ENCODE measurements around the gene SEC14L2.

Gene SEC14L2

DNA sequence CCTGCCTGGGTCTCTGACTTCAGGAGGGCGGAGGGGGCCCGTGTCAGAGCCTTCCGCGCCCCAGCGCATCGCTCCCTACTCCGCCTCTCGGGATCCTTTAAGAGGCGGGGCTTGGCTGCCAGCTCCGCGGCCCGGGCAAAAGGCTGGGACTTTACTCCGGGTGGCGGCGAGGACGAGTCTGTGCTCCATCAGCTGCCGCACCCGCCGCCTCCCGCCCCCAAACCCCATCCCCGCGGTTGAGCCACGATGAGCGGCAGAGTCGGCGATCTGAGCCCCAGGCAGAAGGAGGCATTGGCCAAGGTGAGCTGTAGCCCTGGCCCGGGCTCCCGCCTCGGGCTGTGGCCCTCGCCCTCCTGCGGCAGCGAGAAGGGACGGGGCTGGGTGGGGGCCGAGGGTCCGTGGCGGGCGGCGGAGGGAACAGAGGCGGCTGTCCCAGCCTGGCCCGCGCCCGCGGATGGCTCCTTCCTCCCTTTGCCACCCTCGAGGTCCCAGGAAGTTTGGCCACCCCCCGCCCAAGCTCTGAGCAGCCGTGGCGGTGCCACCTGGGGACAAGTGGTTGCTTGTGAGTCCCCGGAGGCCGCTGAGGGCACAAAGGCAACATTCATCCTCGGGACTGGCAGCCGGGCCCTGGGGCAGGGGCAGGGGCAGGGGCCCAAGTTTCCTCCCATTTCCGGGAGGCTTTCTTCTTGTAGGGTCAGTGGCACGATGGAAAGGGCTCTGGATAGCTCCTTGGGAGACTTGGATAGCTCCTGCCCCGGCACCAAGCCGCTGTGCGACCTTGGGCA is at the start of gene SEC14L2:
TSS of gene SEC14L2 (plus strand) at position 148 of the 785 bp plus-strand sequence. CDS start at position 247, 99 bp downstream.
- no peak for DNase-seq (ENCODE audit: low spot score)

DNA sequence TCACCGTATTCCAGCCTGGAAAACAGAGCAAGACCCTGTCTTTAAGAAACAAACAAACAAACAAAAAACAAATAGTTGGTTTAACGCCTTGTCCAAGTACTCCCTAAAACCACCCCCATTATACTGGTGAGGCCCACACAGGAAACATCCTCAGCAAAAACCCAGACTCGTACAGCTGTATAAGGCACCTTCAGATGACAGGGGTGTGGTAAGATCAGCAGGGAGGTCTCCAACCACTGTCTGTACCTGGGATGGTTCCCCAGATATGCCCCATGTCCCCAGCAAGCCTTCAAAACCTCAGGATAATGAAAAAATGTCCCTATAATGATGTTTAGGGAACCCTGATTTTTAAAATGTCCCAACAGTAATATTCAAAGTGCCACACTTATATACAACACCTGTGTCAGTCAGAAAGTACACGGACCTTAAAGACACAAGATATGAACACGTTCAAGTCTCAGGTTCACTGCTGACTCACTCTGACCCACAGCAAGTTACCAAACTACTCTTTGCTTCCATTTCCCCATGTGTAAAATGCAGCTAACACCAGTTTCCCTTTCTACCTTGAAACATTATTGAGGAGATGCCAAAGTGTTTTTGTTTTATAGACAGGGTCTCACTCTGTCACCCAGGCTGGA is 49.4 kb upstream of the SEC14L2 start:
- DNase-seq (ENCODE audit: low spot score) = no peak

DNA sequence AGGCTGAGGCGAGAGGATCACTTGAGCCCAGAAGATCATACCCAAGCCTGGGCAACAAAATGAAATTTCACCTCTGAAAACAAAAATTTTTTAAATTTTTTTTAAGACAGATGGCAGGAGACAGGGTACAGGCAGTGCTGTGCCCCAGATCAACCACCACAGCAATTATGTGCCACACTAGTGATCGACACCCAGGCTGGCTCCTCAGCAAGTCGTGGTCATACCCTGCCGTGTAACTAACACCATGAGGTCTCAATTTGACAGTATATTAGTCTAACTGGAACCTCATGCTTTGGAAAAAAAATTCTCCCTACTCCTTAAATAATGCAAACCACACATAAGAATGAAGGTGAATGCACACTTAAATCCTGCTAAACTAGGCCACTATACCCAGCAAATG is 48.4 kb upstream of the SEC14L2 start:
- no peak for DNase-seq (ENCODE audit: low spot score)

DNA sequence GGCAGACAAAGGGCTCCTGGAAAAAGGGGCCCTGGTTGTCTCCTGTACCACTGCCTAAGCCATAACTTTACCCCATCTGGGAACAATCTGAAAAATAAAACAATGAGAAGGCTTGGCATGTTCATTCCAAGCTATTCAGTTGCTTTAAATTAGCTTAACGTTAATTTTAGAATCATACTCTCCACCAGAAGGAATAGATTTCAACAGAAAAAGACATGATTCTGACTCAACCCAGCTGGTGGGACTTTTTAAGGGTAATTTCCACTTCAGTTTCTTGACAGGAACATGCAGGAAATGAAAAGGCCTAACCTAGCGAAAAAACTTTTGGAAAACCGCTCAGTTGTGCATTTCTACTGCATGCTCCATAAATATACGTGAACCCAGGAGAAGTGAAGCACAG is 48.0 kb upstream of the SEC14L2 start:
- no peak for DNase-seq (ENCODE audit: low spot score)

DNA sequence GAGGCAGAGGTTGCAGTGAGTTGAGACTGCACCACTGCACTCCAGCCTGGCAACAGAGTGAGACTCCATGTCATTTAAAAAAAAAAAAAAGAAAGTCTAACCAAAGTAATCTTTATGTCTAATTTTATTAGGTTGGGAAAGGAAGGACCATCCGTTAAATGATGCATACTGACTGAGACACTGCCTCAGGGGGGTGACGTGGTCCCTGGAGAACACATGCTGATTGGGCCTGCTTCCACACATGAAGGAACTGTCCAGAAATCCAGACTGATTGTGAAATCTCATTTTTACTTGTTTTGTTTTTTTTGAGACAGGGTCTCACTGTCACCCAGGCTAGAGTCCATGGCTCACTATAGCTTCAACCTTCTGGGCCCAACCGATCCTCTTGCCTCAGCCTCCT is 45.6 kb upstream of the SEC14L2 start:
- no peak for DNase-seq (ENCODE audit: low spot score)

DNA sequence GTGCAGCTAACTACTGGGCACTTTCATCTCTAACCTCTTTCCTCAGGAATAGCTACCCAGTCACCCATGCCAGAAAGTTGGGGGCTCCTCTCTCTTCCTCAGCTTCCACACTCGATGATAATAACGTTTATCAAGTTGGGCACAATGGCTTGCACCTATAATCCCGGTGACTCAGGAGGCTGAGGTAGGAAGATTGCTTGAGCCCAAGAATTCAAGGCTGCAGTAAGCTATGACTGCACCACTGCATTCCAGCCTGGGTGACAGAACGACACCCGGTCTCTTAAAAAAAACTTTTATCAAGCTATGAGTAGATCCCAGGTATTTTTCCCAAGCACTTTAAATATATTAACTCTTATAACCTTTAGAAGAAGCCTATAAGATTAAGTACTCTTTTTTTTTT is 42.2 kb upstream of the SEC14L2 start:
- no peak for DNase-seq (ENCODE audit: low spot score)

DNA sequence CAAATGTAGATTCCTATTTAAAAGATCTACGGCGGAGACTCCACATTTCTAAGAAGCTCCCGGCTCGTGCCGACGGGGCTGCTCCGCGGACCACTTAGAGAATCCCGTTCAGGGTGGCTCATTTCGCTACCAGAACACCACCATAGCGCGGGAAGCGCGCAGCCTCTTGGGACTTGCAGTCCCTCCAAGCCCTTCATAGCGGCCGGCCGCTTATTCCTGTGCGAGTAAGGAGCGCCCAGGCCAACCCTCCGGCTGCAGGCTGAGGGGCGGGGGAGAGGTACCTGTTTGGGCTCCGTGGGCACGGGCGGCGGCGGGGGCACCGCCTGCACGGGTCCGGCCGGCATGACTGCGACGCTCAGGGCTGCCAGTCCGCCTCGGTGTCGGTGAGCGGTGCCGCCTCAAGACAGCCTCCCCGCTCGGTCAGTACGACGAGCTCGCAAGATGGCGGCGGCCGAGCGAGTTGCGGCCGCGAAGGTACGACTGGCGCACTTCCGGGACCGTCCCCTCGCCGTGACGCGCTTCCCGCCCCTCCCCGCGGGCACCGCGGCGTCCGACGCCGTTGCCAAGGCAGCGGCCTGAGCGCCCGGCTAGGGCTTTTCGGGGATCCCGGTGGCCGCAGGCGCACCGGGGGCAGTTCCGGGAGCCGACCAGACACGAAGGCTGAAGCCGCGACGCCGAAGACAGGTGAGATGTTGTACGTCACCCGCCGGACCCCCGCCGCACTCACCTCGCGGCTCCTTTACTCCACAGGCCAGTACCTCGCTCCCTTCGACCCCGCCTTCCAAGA is 40.2 kb upstream of the SEC14L2 start, which contains the start of the genes CCDC157 and SF3A1:
TSS of gene CCDC157 (plus strand) at position 559 of the 787 bp plus-strand sequence. CDS start 8,994 bp downstream, outside the sequence.
TSS of gene SF3A1 (minus strand) at position 446 of the 787 bp plus-strand sequence. CDS start at position 344, 102 bp downstream.
- peak; percentile 90 for DNase-seq (ENCODE audit: low spot score)

DNA sequence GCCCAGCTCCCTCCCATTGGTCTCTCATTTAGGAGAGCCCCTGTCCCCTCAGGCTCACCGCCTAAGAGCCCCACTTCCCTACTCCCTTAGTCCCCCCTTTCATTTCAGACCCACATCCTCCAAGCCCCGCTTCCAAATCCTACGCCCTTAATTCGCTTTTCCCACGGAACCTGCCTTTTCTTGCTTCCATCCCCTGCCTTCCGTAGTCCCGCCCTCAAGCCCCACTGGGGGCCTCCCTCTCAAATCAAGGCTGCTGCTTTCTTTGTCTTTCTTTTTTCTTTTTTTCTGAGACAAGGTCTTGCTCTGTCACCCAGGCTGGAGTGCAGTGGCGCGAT is 39.6 kb upstream of the SEC14L2 start:
- no peak for DNase-seq (ENCODE audit: low spot score)

DNA sequence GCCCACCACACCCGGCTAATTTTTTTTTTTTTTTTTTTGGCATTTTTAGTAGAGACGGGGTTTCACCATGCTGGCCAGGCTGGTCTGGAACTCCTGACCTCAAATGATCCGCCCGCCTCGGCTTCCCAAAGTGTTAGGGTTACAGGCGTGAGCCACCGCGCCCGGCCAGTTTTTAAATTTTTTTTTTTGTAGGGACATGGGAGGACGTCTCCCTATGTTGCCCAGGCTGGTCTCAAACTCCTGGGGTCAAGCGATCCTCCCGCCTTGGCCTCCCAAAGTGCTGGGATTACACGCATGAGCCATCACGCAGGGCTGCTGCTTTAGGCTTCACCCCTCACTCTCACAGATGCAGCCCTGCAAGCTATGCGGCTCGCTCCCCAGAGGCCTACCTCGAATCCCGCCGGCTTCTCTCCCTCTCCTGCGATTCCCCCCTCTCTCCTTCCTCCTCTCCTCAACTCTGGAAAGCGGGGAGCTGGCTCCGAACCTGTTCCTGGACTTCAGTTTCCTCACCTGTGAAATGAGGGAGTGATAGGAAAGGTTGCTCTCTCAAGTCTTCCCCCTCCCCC is 39.1 kb upstream of the SEC14L2 start:
- no peak for DNase-seq (ENCODE audit: low spot score)

DNA sequence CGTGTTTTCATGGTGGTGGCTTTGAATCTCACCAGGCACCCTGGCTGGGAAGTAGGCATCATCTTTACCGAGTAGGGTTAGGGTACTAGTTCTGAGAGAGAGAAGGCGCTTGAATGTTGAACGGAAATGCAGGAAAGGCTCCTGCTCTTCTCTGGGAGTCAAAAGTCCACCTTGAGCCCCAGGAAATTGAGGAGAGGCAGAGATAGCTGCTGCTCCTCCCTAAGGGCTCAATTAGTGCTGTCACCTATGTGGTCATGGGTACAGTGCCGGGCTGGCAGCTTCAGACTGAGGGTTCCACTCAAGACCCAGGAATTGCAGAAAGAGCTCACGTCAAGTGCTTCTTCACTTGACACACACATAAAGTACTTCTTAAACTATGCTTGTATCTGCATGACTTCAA is 38.3 kb upstream of the SEC14L2 start:
- DNase-seq (ENCODE audit: low spot score) = no peak

DNA sequence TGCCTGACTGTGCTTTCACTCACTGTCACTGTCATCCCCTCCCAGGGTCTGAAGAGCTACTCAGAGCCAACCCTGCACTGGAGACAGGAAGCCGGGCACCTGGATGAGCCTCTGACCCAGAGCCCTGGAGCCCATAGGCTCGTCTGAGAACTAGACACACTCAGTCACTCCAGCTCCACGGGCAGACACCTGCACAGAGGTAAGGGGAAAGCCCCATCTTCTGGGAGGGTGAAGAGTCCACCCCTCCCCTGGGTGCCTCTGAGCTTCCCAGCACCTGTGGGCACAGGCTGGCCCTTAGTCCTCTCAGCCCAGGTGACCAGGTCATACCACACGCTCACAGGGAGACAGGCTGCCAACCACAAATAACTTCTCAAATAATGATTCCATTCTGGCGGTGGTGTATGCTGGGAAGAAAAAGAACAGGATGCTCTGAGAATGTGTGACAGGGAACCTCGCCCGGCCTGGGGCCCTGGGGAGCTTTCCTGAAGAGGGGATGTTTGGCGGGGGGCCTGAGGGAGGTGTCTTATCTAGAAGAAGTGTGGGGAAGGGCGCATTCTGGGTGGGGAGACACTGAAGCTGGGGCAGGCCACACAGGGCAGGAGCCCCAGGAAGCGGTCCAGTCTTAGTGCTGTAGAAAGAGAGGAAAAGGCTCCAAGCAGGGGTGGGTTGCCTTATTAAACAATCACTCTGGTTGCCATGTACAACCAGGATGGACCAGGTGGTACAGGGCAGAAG is 34.7 kb upstream of the SEC14L2 start:
- no peak for DNase-seq (ENCODE audit: low spot score)

DNA sequence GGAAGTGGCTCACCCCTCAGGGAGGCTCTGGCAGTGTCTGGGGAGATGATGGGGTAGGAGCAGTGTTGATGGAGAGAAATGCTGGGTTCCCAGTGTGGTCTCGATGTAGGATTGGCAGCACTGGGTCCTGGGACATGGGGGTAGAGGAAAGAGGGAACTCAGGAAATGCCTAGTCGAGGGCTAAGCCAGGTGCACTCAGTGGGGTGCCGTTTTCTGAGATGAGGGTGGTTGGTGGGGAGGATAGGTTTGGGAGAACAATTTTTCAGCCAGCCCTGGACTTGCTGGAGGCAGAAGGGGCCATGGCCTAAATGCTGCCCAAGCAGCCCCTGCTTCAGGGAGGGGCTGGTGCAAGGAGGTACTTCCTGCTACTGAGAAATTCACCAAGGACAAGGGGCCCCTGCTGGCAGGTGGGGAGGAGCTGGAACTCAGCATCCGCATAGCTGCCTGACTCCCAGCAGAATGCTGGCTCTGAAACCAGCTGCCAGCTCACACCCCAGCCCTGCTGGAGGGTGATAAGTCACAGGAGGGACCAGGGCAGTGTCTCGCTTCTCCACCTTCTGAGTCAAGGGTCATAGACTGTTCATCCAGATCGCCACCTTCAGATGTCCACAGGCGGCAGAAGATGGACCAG is 34.1 kb upstream of the SEC14L2 start:
- no peak for DNase-seq (ENCODE audit: low spot score)

DNA sequence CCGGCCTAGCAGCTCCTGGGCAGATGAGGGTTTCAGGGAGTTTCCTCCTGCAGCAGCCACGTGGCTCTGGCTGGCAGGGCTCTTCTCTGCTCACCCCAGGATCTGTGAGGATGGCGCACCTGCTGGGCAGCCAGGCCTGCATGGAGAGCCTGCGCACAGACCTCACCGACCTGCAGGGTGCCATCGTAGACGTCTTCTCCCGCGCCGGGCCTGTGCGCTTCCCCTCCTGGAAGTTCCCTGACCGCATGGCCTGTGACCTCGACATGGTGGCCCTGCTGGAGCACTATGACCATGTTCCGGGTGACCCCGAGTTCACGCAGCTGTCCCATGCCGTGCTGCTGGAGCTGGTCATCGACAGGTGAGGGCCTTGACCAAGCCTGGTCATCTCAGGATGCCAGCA is 30.9 kb upstream of the SEC14L2 start:
- DNase-seq (ENCODE audit: low spot score) = no peak

DNA sequence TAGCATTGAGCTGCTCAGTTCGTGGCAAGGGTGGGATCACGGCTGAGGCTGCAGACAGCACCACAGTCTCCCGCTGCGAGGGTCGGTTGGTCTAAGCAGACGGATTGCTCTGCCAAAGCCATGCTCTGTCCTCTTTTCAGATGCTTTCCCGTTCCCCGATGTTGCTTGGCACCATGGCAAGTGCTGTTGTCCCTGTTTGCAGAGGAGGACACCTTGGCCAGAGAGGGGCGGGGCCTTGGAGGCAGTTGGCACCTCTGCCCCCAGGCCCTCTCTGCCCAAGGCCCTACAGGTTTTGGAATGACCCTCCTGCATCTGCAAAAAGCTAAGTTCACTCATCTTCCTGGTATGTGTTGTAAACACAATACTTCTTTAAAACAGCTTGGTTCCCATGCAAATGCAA is 28.4 kb upstream of the SEC14L2 start:
- DNase-seq (ENCODE audit: low spot score) = no peak

DNA sequence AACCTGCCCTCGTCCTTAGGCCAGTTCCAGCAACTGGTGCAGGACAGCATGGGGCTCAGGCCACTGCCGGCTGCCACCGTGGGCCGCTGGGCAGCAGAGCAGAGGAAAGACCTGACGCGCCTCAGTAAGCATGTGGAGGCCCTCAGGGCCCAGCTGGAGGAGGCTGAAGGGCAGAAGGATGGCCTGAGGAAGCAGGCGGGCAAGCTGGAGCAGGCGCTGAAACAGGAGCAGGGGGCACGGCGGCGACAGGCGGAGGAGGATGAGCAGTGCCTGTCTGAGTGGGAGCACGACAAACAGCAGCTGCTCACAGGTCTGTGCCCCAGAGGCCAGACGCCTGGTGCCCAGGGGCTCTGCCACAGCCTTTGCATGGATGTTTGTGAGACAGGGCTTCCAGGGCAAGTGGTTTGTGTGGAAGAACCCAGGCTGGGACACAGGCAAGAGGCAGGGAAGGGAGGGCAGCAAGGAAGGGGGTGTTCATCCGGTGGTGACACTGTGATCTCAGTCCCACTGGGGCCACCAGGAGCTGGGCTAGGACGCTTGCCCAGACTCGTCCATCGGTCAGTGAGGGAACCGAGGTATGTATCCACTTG is 26.1 kb upstream of the SEC14L2 start:
- no peak for DNase-seq (ENCODE audit: low spot score)

DNA sequence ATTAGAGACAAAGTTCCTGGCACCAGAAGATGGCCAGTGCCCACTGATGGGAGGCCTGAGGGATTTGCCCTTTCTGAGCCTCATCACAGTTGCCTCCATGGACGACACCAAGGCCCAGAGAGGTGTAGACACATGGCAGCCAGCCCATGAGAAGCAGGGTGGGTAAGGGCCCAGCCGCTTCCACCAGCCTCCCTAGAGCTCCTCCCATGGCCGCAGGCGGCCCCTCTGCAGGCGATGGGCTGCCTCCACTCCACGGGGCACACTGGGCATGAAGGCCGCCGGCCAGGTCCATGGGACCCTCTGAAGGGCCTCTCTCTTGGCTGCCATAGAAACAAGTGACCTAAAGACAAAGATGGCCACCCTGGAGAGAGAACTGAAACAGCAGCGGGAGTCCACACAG is 25.5 kb upstream of the SEC14L2 start:
- DNase-seq (ENCODE audit: low spot score) = no peak

DNA sequence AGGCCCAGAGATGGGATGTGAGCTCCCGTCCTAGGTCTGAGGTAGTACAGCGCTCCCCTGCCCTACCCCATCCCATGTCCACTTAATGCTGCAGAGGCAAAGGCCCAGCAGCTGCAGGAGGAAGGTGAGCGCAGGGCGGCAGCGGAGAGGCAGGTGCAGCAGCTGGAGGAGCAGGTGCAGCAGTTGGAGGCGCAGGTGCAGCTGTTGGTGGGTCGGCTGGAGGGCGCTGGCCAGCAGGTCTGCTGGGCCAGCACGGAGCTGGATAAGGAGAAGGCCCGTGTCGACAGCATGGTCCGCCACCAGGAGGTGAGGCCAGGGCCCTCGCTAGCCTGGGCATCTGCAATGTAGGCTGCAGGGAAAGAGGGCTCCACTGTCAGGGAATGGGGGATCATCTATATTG is 24.8 kb upstream of the SEC14L2 start:
- no peak for DNase-seq (ENCODE audit: low spot score)

DNA sequence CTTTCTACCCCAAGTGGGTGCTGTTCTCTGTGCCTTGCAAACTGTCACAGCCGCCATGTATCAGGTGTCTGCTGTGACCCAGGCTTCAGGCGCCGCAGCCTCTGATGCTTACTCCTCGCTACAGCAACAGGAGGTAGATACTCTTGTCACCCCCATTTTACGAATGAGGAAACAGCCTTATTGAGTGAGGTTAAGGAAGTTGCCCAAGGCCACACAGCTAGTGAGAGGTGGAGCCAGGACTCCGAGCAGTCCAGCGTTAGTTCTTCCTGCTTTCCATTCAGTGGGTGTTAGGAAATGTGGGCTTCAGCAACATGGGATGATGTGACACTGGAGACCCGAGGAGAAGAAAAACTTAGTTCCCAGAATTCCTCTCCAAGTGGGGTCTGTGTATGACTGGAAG is 23.9 kb upstream of the SEC14L2 start:
- no peak for DNase-seq (ENCODE audit: low spot score)

DNA sequence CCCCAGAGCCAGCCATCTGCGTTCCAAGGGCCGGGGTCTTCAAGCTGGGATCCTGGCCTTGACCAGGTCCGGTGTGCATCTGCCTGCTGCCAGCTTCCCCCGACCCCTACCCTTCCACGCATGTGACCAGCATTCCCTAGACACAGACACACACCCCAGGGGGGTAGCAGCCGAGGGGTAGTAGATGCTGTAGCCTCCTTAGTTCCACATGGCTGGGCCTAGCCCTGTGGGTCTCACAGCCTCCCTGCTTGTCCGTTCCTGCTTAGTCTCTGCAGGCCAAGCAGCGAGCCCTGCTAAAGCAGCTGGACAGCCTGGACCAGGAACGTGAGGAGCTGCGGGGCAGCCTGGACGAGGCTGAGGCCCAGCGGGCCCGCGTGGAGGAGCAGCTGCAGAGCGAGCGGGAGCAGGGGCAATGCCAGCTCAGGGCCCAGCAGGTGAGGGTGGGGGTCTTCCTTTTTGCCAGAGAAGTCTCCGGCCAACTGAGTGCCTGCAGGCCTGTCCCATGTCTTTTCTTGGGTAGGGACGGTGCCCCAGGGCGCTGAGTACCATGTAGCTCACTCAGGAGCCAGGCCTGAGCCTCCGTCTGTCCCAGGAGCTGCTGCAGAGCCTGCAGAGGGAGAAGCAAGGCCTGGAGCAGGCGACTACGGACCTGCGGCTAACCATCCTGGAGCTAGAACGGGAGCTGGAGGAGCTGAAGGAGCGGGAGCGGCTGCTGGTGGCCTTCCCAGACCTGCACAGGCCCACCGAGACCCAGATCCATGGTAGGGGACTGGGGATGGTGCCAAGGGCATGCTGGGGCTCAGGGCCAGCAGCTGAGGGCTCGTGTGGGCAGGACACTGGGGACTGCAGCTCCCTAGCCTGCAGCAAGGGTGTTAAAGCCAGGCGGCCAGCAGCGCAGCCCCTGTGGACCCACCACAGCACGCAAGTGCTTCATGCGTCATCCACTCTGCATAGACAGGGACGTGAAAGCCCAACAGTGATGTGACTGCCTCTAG is 23.2 kb upstream of the SEC14L2 start:
- DNase-seq (ENCODE audit: low spot score) = no peak
